Type B pancreatic cell (in vitro differentiated cells): ENCODE data around the gene CYBRD1. TPM values are rescaled to one million over a fixed set of nuclear protein-coding genes. Genes with fewer than 3 reads are reported as not detected.

Experiments used
- DNase-seq: peaks from one replicate; pipeline ENCODE4 v3.0.0; 2021; ENCODE audit warnings: mixed read lengths; ENCODE audit not compliant: unreplicated experiment; ENCODE audit errors: extremely low spot score
- H3K27ac Mint-ChIP-seq: 2 replicates; pipeline ENCODE4 v1.8.0; 2021; ENCODE audit warnings: mild to moderate bottlenecking, mixed read lengths
- H3K27me3 Mint-ChIP-seq: 2 replicates; pipeline ENCODE4 v1.8.0; 2021; ENCODE audit warnings: mixed read lengths
- H3K36me3 Mint-ChIP-seq: 2 replicates; pipeline ENCODE4 v1.8.0; 2021; ENCODE audit warnings: mixed read lengths
- H3K4me1 Mint-ChIP-seq: one replicate; pipeline ENCODE4 v1.8.0; 2021; ENCODE audit warnings: mixed read lengths; ENCODE audit not compliant: unreplicated experiment
- H3K4me3 Mint-ChIP-seq: 2 replicates; pipeline ENCODE4 v1.8.0; 2021; ENCODE audit warnings: mild to moderate bottlenecking, mixed read lengths
- H3K9me3 Mint-ChIP-seq: 2 replicates; pipeline ENCODE4 v1.8.0; 2021; ENCODE audit warnings: mixed read lengths
- CTCF ChIP-seq: fragments of 200-600 bp; sonication (generic); conservative IDR thresholded peaks from 2 replicates; pipeline ENCODE4 v1.5.0; 2021; ENCODE audit warnings: antibody characterized with exemption, mild to moderate bottlenecking
- total RNA-seq: library from RNA; stranded (reverse); gene quantifications from 2 replicates; pipeline ENCODE4 v1.2.1, GENCODE V29; 2021; ENCODE audit warnings: low replicate concordance

Gene CYBRD1
- total RNA-seq, 1 donor from 2014 or later, result 21.1 TPM

- Mint-ChIP-seq H3K4me1 (no peaks in the 10 kb centered on the region), H3K9me3 (no peaks in the 10 kb centered on the region), H3K27me3 (peaks cover 20% of the 10 kb centered on the region), H3K36me3 (no peaks in the 10 kb centered on the region), H3K4me3 (no peak overlapping the region), H3K27ac (no peak overlapping the region)
- peak; percentile 47 for TF ChIP-seq CTCF
- no peak for DNase-seq
Observed at GRCh38 chr2:171568089-171568488, 45.8 kb downstream of the CYBRD1 start.

- TF ChIP-seq CTCF, result no peak
- no peaks in the 10 kb centered on the region for H3K4me1 Mint-ChIP-seq
- H3K27ac Mint-ChIP-seq, result no peak overlapping the region
- no peak for DNase-seq
- no peaks in the 10 kb centered on the region for H3K9me3 Mint-ChIP-seq
- H3K36me3 Mint-ChIP-seq, result no peaks in the 10 kb centered on the region
- H3K27me3 Mint-ChIP-seq, result peaks cover 23% of the 10 kb centered on the region
- no peak overlapping the region for H3K4me3 Mint-ChIP-seq
Observed at GRCh38 chr2:171571721-171572120, 49.4 kb downstream of the CYBRD1 start.

DNA sequence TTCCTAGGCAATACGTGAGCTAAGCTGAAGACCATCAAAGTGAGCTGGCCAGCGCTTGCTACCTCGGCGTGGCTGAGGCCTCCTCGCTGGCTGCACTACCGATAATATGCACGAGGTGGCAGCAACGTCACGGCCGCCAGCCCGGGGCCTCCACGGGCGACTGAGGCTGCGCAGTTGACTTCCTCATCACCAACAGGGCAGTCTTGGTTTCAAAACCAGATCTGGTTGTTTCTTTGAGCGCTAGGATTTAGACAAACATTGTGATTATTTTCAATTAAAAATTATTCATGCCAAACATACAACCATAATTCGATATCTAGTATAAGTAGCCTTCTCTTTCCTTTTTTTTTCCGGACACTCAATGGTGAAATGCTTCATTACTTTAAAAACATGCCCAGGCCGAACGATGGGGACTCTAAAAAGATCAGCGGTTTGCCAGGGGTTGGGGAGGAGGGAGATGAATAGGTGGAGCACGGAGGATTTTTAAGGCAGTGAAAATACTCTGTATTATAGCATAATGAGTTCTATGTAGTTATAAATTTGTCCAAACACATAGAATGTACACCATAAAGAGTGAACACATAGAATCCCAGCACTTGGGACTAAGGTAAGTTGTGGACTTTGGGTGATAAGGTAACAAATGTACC, 52.0 kb downstream of the CYBRD1 start:
- TF ChIP-seq CTCF, result peak; percentile 98
- DNase-seq, result peak; percentile 88
- no peak overlapping the region for H3K27ac Mint-ChIP-seq
- H3K9me3 Mint-ChIP-seq, result no peaks in the 10 kb centered on the region
- no peaks in the 10 kb centered on the region for H3K36me3 Mint-ChIP-seq
- no peaks in the 10 kb centered on the region for H3K4me1 Mint-ChIP-seq
- no peak overlapping the region for H3K4me3 Mint-ChIP-seq
- H3K27me3 Mint-ChIP-seq, result peaks cover 14% of the 10 kb centered on the region

GRCh38 chr2:171575606-171576005, 53.3 kb downstream of the CYBRD1 start:
- Mint-ChIP-seq H3K9me3 (no peaks in the 10 kb centered on the region), H3K4me3 (no peak overlapping the region), H3K27me3 (peaks cover 14% of the 10 kb centered on the region), H3K4me1 (no peaks in the 10 kb centered on the region), H3K36me3 (no peaks in the 10 kb centered on the region), H3K27ac (no peak overlapping the region)
- DNase-seq, result no peak
- TF ChIP-seq CTCF, result no peak

DNA sequence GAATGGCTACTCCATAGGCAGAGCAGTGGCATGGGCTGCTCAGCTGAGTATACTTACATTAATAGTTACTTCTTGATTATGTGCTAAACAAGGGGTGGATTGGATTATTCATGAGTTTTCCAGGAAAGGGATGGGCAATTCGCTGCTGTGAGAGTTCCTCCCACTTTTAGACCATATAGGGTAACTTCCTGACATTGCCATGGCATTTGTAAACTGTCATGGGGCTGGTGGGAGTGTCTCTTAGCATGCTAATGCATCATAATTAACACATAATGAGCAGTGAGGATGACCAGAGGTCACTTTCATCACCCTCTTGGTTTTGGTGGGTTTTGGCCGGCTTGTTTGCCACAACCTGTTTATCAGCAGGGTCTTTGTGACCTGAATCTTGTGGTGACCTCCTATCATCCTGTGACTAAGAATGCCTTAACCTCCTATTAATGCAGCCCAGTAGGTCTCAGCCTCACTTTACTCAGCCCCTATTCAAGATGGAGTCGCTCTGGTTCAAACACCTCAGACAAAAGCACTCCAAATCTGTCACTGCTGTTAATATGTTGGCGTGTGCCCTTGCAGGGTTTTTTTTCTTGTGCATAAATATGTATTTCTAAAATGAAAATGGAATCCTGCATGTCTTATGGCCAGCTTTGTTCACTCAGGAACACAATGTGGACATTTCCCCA, 56.0 kb downstream of the CYBRD1 start:
- no peak overlapping the region for H3K27ac Mint-ChIP-seq
- H3K4me3 Mint-ChIP-seq, result no peak overlapping the region
- H3K9me3 Mint-ChIP-seq, result no peaks in the 10 kb centered on the region
- peaks cover 3% of the 10 kb centered on the region for H3K27me3 Mint-ChIP-seq
- no peaks in the 10 kb centered on the region for H3K4me1 Mint-ChIP-seq
- no peak for DNase-seq
- no peak for TF ChIP-seq CTCF
- H3K36me3 Mint-ChIP-seq, result no peaks in the 10 kb centered on the region
